ENCODE results near the gene PRAF2. TPM values are rescaled to one million over a fixed set of nuclear protein-coding genes. Genes with fewer than 3 reads are reported as not detected.

Gene PRAF2
- total RNA-seq, 1 donor from 2014 or later, result 48.4 TPM

DNA sequence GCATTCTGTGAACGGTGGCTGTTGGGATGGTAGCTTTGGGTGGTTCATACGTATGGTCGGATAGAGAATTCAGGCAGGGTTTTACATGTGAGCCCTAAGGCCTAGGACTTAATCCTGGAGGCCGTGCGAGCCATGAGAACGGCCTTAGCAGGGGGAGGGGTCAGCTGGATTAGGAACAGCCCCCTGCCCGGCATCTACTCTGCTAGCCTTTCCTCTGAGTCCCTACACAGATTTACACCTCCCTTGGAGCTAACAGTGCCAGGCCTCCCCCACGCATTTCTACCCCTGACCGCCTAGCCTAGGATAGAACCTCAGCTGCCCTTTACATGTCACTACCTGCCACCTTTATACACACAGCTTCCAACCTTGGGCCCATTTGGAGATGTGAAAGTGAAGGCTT, 7.1 kb downstream of the PRAF2 start:
- Histone ChIP-seq H3K4me1 (no peaks in the 10 kb centered on the region), H3K27me3 (no peaks in the 10 kb centered on the region), H3K27ac (no peak overlapping the region), H3K4me3 (no peak overlapping the region), H3K36me3 (peaks cover 5 to 11% of the 10 kb centered on the region in 2 donors), H3K9me3 (no peaks in the 10 kb centered on the region)
- TF ChIP-seq, protein P1, sequence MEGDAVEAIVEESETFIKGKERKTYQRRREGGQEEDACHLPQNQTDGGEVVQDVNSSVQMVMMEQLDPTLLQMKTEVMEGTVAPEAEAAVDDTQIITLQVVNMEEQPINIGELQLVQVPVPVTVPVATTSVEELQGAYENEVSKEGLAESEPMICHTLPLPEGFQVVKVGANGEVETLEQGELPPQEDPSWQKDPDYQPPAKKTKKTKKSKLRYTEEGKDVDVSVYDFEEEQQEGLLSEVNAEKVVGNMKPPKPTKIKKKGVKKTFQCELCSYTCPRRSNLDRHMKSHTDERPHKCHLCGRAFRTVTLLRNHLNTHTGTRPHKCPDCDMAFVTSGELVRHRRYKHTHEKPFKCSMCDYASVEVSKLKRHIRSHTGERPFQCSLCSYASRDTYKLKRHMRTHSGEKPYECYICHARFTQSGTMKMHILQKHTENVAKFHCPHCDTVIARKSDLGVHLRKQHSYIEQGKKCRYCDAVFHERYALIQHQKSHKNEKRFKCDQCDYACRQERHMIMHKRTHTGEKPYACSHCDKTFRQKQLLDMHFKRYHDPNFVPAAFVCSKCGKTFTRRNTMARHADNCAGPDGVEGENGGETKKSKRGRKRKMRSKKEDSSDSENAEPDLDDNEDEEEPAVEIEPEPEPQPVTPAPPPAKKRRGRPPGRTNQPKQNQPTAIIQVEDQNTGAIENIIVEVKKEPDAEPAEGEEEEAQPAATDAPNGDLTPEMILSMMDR (IDR thresholded peaks at IDR 0.05), result no peak
- intact Hi-C loops (cut with DNase I), result no loop called here
- DNase-seq (ENCODE audit: low spot score in 2 of 2), result no peak

DNA sequence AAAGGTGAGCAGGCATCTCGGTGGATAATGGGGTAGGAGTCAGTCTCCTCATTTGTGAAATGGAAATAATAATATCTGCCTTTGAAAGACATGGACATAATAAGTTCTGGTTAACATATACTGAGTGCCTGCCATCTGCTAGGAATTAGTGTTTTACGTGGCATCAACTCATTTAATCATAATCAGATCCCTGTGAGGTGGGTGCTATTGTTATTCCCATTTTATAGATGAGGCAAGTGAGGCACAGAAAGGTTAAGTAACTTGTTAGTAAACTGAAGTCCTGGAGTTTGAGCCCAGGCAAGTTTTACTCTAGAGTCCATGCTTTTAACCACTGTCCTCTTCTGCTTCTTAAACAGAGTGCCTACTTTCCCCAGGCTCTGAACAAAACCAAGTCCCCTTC, 7.5 kb downstream of the PRAF2 start:
- peaks cover 5 to 11% of the 10 kb centered on the region in 2 donors for H3K36me3 ChIP-seq
- no peak for DNase-seq (ENCODE audit: low spot score in 2 of 2)
- no peaks in the 10 kb centered on the region for H3K4me1 ChIP-seq
- no peak overlapping the region for H3K27ac ChIP-seq
- H3K27me3 ChIP-seq, result no peaks in the 10 kb centered on the region
- TF ChIP-seq, protein P1 (IDR thresholded peaks at IDR 0.05), result no peak
- intact Hi-C loops (cut with DNase I), result no loop called here
- H3K9me3 ChIP-seq, result no peaks in the 10 kb centered on the region
- H3K4me3 ChIP-seq, result no peak overlapping the region

DNA sequence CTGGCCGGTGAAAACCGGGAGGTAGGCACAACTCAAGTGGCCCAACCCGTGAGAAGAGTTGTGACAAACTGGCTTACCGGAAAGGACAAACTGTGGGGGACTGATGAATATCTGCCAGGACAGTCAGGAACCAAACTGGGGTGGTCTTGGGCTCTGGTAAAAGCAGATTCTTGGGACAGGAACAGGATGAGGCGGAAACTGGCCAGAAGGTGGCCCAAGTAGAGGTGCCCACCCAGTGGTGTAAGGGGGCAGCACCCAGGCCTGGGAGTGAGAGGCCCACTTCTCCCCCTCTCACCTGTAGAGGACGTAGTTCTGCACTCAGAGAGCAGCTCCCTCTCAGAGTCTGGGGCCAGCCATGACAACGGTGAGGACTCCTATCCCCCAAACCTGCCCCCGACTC, 9.1 kb downstream of the PRAF2 start:
- Histone ChIP-seq H3K36me3 (peaks cover 5 to 11% of the 10 kb centered on the region in 2 donors), H3K27ac (no peak overlapping the region), H3K4me3 (no peak overlapping the region), H3K27me3 (no peaks in the 10 kb centered on the region), H3K9me3 (no peaks in the 10 kb centered on the region), H3K4me1 (no peaks in the 10 kb centered on the region)
- TF ChIP-seq, protein P1 (IDR thresholded peaks at IDR 0.05), result no peak
- intact Hi-C loops (cut with DNase I), result no loop called here
- DNase-seq (ENCODE audit: low spot score in 2 of 2), result no peak

DNA sequence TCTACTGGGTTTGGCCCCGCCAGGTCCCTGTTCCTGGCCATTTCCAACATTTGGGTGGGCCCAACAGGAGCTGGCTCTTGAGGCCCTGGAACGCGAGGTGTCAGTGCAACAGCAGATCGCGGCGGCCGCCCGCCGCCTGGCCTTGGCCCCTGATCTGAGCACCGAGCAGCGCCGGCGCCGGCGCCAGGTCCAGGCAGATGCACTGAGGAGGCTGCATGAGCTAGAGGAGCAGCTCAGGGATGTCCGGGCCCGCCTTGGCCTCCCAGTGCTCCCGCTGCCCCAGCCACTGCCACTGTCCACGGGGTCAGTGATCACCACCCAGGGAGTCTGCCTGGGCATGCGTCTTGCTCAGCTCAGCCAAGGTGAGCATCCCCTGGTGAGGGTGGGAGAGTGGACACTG, 9.5 kb downstream of the PRAF2 start:
- peaks cover 5 to 11% of the 10 kb centered on the region in 2 donors for H3K36me3 ChIP-seq
- H3K4me3 ChIP-seq, result no peak overlapping the region
- DNase-seq (ENCODE audit: low spot score in 2 of 2), result no peak
- no peaks in the 10 kb centered on the region for H3K27me3 ChIP-seq
- intact Hi-C loops (cut with DNase I), result no loop called here
- H3K27ac ChIP-seq, result no peak overlapping the region
- no peaks in the 10 kb centered on the region for H3K4me1 ChIP-seq
- no peaks in the 10 kb centered on the region for H3K9me3 ChIP-seq
- TF ChIP-seq, protein P1 (IDR thresholded peaks at IDR 0.05), result no peak

DNA sequence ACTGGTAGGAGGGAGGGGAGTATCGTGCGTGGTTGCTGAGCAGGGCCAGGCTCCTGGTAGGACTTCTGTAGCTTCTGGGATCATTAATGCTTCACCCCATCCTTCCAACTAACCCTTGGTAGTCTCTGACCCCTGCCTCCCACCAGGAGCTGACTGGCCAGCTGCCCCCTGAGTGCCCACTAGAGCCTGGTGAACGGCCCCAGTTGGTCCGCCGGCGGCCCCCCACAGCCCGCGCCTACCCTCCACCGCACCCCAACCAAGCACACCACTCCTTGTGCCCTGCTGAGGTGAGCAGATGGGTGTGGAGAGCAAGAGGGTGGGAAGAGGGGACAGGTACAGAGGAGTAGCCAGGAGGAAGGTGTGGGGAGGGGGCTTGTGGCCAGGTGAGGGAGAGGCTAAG, 10.1 kb downstream of the PRAF2 start:
- Histone ChIP-seq H3K36me3 (peaks cover 2 to 11% of the 10 kb centered on the region in 2 donors), H3K4me3 (no peak overlapping the region), H3K27me3 (no peaks in the 10 kb centered on the region), H3K4me1 (no peaks in the 10 kb centered on the region), H3K27ac (no peak overlapping the region), H3K9me3 (no peaks in the 10 kb centered on the region)
- TF ChIP-seq, protein P1 (IDR thresholded peaks at IDR 0.05), result no peak
- no peak for DNase-seq (ENCODE audit: low spot score in 2 of 2)
- intact Hi-C loops (cut with DNase I), result no loop called here

DNA sequence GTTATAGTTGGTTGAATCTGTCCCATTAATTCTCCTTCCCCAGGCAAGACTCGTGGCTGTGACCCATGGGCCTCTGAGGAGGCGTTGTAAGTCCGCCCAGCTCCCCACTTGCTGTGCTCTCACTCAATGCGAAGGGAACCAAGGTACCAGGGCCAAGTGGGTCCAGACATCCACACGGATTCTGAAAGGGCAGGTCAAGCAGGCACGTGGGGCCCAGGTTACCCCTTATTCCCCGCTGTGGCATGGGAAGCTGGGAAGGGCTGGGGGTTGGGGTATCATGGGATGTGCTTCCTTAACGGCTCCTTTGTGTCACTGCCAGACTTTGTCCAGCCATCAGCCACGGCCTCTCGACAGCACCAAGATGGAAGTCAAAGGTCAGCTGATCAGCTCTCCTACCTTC, 11.9 kb downstream of the PRAF2 start:
- Histone ChIP-seq H3K4me3 (no peak overlapping the region), H3K27me3 (no peaks in the 10 kb centered on the region), H3K27ac (no peak overlapping the region), H3K9me3 (no peaks in the 10 kb centered on the region), H3K36me3 (peaks cover 2 to 11% of the 10 kb centered on the region in 2 donors), H3K4me1 (no peaks in the 10 kb centered on the region)
- DNase-seq (ENCODE audit: low spot score in 2 of 2), result no peak
- intact Hi-C loops (cut with DNase I), result no loop called here
- TF ChIP-seq, protein P1 (IDR thresholded peaks at IDR 0.05), result no peak
